ENCODE results near the gene FERMT3.

FERMT3 gene

GRCh38 chr11:64268025-64268892 is 61.7 kb downstream of the FERMT3 start:
- H3K9me3 ChIP-seq (ENCODE audit: control insufficient read depth, low read length): no peaks in the 10 kb centered on the region
- H3K4me1 ChIP-seq (ENCODE audit: control insufficient read depth, insufficient read depth, low read length): peaks cover 37% of the 10 kb centered on the region
- H3K9ac ChIP-seq (ENCODE audit: low read length): peak overlapping the region; percentile 83
- H3K4me3 ChIP-seq (ENCODE audit: low read length): no peak overlapping the region
- no peaks in the 10 kb centered on the region for H3K27me3 ChIP-seq (ENCODE audit: control insufficient read depth, insufficient read depth, low read length)
- H3K36me3 ChIP-seq (ENCODE audit: control insufficient read depth, insufficient read depth, low read length): peaks cover 6% of the 10 kb centered on the region

- H3K9me3 ChIP-seq (ENCODE audit: control insufficient read depth, low read length): no peaks in the 10 kb centered on the region
- H3K4me1 ChIP-seq (ENCODE audit: control insufficient read depth, insufficient read depth, low read length): peaks cover 43% of the 10 kb centered on the region
- H3K36me3 ChIP-seq (ENCODE audit: control insufficient read depth, insufficient read depth, low read length): no peaks in the 10 kb centered on the region
- peak overlapping the region; percentile 83 for H3K9ac ChIP-seq (ENCODE audit: low read length)
- H3K27me3 ChIP-seq (ENCODE audit: control insufficient read depth, insufficient read depth, low read length): no peaks in the 10 kb centered on the region
- H3K4me3 ChIP-seq (ENCODE audit: low read length): peak overlapping the region; percentile 83
Observed at GRCh38 chr11:64268893-64269539, 62.5 kb downstream of the FERMT3 start.

GRCh38 chr11:64269540-64270220 is 63.2 kb downstream of the FERMT3 start:
- H3K4me1 ChIP-seq (ENCODE audit: control insufficient read depth, insufficient read depth, low read length): peaks cover 49% of the 10 kb centered on the region
- H3K9me3 ChIP-seq (ENCODE audit: control insufficient read depth, low read length): no peaks in the 10 kb centered on the region
- H3K4me3 ChIP-seq (ENCODE audit: low read length): peak overlapping the region; percentile 83
- H3K27me3 ChIP-seq (ENCODE audit: control insufficient read depth, insufficient read depth, low read length): no peaks in the 10 kb centered on the region
- H3K9ac ChIP-seq (ENCODE audit: low read length): peak overlapping the region; percentile 84
- no peaks in the 10 kb centered on the region for H3K36me3 ChIP-seq (ENCODE audit: control insufficient read depth, insufficient read depth, low read length)

All from mucosa of stomach (tissue), 1 donor.